Duodenal mucosa (tissue), 2 donors: Measurements from ENCODE around the gene TBCC.

Experiments
- H3K27ac ChIP-seq: one replicate; pipeline ENCODE4 v1.7.0; 2013; ENCODE audit warnings: low read depth, low read length
- H3K27me3 ChIP-seq, 2 donors: one replicate each; pipeline ENCODE4 v1.7.0; 2013; ENCODE audit warnings: low read length in 2 of 2, control low read depth in 1 of 2; ENCODE audit not compliant: insufficient read depth in 2 of 2, control insufficient read depth in 1 of 2
- H3K36me3 ChIP-seq, 2 donors: one replicate each; pipeline ENCODE4 v1.7.0; 2013; ENCODE audit warnings: low read length in 2 of 2, control low read depth in 1 of 2; ENCODE audit not compliant: insufficient read depth in 2 of 2, control insufficient read depth in 1 of 2
- H3K4me1 ChIP-seq, 2 donors: one replicate each; pipeline ENCODE4 v1.7.0; 2013; ENCODE audit warnings: low read length in 2 of 2, control low read depth in 1 of 2; ENCODE audit not compliant: insufficient read depth in 2 of 2, control insufficient read depth in 1 of 2
- H3K4me3 ChIP-seq, 2 donors: one replicate each; pipeline ENCODE4 v1.7.0; 2013; ENCODE audit warnings: low read length in 2 of 2, low read depth in 1 of 2
- H3K9ac ChIP-seq, 2 donors: one replicate each; pipeline ENCODE4 v1.7.0; 2013; ENCODE audit warnings: low read length in 2 of 2, low read depth in 1 of 2
- H3K9me3 ChIP-seq, 2 donors: one replicate each; pipeline ENCODE4 v1.7.0; 2013; ENCODE audit warnings: low read length in 2 of 2, control low read depth in 1 of 2; ENCODE audit not compliant: control insufficient read depth in 1 of 2

The TBCC gene

GRCh38 chr6:42754759-42755158 is 8.9 kb upstream of the TBCC start:
- Histone ChIP-seq H3K36me3 (peaks cover 0 to 4% of the 10 kb centered on the region in 2 donors), H3K27me3 (no peaks in the 10 kb centered on the region), H3K4me3 (no peak overlapping the region), H3K27ac (no peak overlapping the region), H3K9ac (no peak overlapping the region), H3K4me1 (no peaks in the 10 kb centered on the region), H3K9me3 (no peaks in the 10 kb centered on the region)

DNA sequence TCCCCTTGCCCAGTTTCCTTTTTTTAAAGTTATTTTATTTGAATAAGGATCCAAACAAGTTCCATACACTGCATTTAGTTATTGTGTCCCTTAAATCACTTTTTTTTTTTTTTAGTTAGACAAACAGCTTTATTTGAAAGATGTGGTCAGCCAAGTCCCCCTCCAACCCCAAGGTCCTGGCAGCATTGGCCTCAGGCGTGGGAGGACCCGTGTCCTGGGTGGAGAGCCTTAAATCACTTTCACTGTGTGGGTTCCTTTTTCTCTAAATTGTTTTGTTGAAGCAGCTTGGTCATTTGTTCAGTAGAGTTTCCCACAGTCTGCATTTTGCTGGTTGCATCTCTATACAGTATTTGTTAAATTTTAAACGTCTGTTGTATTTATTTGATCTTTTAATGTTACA is 5.2 kb upstream of the TBCC start:
- no peak overlapping the region for H3K9ac ChIP-seq
- no peaks in the 10 kb centered on the region for H3K9me3 ChIP-seq
- H3K4me1 ChIP-seq, result peaks cover 5 to 7% of the 10 kb centered on the region in 2 donors
- no peak overlapping the region for H3K4me3 ChIP-seq
- H3K27ac ChIP-seq, result no peak overlapping the region
- no peaks in the 10 kb centered on the region for H3K27me3 ChIP-seq
- H3K36me3 ChIP-seq, result no peaks in the 10 kb centered on the region

GRCh38 chr6:42748203-42748898 is 2.4 kb upstream of the TBCC start:
- H3K9me3 ChIP-seq, result no peaks in the 10 kb centered on the region
- peaks cover 15 to 17% of the 10 kb centered on the region in 2 donors for H3K4me1 ChIP-seq
- H3K4me3 ChIP-seq, result peak overlapping the region in 1 of 2 donors; percentile 89
- no peaks in the 10 kb centered on the region for H3K36me3 ChIP-seq
- H3K27ac ChIP-seq, result no peak overlapping the region
- no peaks in the 10 kb centered on the region for H3K27me3 ChIP-seq
- no peak overlapping the region for H3K9ac ChIP-seq

- peak overlapping the region; percentile 76 to 90 for H3K9ac ChIP-seq
- no peaks in the 10 kb centered on the region for H3K36me3 ChIP-seq
- H3K4me3 ChIP-seq, result peak overlapping the region; percentile 81 to 89
- peak overlapping the region; percentile 88 for H3K27ac ChIP-seq
- H3K27me3 ChIP-seq, result no peaks in the 10 kb centered on the region
- H3K4me1 ChIP-seq, result peaks cover 15 to 17% of the 10 kb centered on the region in 2 donors
- no peaks in the 10 kb centered on the region for H3K9me3 ChIP-seq
Observed at GRCh38 chr6:42746463-42747391, 824 bp upstream of the TBCC start.

DNA sequence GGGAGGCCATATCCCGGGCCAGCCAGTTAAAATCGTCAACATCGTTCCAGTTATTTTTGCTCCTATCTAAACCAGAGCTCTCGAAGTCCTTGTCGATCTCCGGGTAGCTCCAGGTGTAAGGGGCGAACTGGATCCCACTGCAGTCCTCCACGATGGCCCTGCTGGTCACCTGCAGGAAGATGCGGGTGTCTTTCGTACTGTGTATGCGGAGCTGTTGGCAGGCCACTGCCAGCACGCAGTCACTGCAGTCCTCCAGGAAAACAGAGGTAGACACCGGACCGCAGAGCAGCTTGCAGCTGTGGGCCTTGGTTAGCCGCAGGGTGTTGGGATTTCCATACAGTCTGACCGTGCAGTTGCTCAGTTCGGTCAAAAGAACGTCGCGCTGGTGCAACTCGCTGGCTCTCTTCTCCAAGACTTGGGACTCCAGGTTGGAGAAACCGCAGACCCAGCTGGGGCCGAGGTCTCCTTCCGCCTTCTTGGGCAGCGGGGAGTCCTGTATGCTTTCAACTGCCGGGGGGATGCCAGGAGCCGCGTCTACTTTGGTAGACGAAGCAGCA is 742 bp downstream of the TBCC start:
- Histone ChIP-seq H3K27me3 (no peaks in the 10 kb centered on the region), H3K36me3 (no peaks in the 10 kb centered on the region), H3K9ac (peak overlapping the region; percentile 86 to 87), H3K4me1 (peaks cover 15 to 17% of the 10 kb centered on the region in 2 donors), H3K4me3 (peak overlapping the region; percentile 85 to 95), H3K9me3 (no peaks in the 10 kb centered on the region), H3K27ac (peak overlapping the region; percentile 86)

- H3K4me1 ChIP-seq, result peaks cover 15 to 17% of the 10 kb centered on the region in 2 donors
- H3K27ac ChIP-seq, result no peak overlapping the region
- H3K27me3 ChIP-seq, result no peaks in the 10 kb centered on the region
- peak overlapping the region; percentile 85 to 95 for H3K4me3 ChIP-seq
- no peaks in the 10 kb centered on the region for H3K9me3 ChIP-seq
- no peaks in the 10 kb centered on the region for H3K36me3 ChIP-seq
- peak overlapping the region; percentile 86 to 87 for H3K9ac ChIP-seq
Observed at GRCh38 chr6:42744351-42744893, 1.5 kb downstream of the TBCC start.

- Histone ChIP-seq H3K9me3 (no peaks in the 10 kb centered on the region), H3K27me3 (no peaks in the 10 kb centered on the region), H3K4me3 (no peak overlapping the region), H3K27ac (no peak overlapping the region), H3K9ac (no peak overlapping the region), H3K36me3 (no peaks in the 10 kb centered on the region), H3K4me1 (peaks cover 9 to 12% of the 10 kb centered on the region in 2 donors)
Observed at GRCh38 chr6:42742116-42742894, 3.6 kb downstream of the TBCC start.

DNA sequence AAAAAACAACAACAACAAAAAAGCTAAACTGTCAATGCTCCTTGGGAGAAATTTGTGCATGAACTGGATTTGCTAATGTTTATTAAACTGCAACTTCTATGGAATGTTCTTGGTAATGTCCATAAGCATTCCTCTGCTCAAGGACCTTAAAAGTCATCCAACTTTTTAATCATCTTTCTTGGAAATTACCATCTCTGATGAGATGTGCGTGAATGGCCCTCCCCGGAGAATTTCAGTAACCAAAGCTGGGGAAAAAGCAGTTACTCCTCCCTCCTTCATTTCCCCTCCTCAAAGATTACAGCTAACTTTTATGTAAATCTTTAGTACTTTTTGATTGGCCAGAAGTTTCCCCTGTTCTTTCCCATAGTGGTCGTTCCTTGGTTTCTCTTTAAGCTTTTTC is 5.2 kb downstream of the TBCC start:
- Histone ChIP-seq H3K27ac (no peak overlapping the region), H3K9me3 (no peaks in the 10 kb centered on the region), H3K4me1 (peaks cover 9 to 12% of the 10 kb centered on the region in 2 donors), H3K9ac (no peak overlapping the region), H3K27me3 (no peaks in the 10 kb centered on the region), H3K36me3 (no peaks in the 10 kb centered on the region), H3K4me3 (no peak overlapping the region)

DNA sequence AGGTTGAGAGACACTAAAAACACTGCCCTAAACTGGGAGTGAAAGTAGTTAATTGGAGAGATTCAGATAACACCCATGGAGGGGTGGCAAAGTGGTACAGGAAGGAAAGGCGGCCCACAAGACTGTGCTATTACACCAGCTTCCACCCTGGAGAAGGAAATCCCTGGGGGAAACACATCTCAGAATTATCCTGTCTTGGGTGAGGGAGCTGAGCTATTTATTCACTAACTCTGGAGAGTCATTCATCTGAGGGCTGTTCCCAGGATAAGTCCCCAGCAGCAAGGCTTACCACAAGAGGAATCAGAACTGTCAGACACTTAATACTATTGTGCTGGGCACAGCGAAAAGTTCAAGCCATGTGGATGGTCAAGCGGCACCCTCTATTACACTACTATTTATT is 9.9 kb downstream of the TBCC start:
- Histone ChIP-seq H3K9ac (no peak overlapping the region), H3K4me3 (no peak overlapping the region), H3K36me3 (no peaks in the 10 kb centered on the region), H3K9me3 (no peaks in the 10 kb centered on the region), H3K4me1 (no peaks in the 10 kb centered on the region), H3K27ac (no peak overlapping the region), H3K27me3 (no peaks in the 10 kb centered on the region)
